GM19240 (cell line): Measurements from ENCODE around the gene HES6.

Experiments used
- DNase-seq: peaks from one replicate; pipeline ENCODE4 v3.0.0; 2011; ENCODE audit warnings: low spot score; ENCODE audit not compliant: insufficient read length

HES6 gene

GRCh38 chr2:238255151-238255551 is 15.3 kb upstream of the HES6 start:
- DNase-seq: no peak

- DNase-seq: no peak
Observed at GRCh38 chr2:238254095-238254723, 14.4 kb upstream of the HES6 start.

- DNase-seq: no peak
Observed at GRCh38 chr2:238252766-238253630, 13.2 kb upstream of the HES6 start.

GRCh38 chr2:238251986-238252385 is 12.1 kb upstream of the HES6 start:
- no peak for DNase-seq

- no peak for DNase-seq
Observed at GRCh38 chr2:238251331-238251730, 11.5 kb upstream of the HES6 start.

GRCh38 chr2:238250896-238251295 is 11.1 kb upstream of the HES6 start:
- DNase-seq: no peak

GRCh38 chr2:238247841-238248453 is 8.1 kb upstream of the HES6 start:
- DNase-seq: no peak

GRCh38 chr2:238247002-238247822 is 7.4 kb upstream of the HES6 start:
- no peak for DNase-seq

GRCh38 chr2:238244151-238244550 is 4.3 kb upstream of the HES6 start:
- no peak for DNase-seq

GRCh38 chr2:238243496-238244076 is 3.7 kb upstream of the HES6 start:
- DNase-seq: no peak

GRCh38 chr2:238242731-238243495 is 3.1 kb upstream of the HES6 start:
- no peak for DNase-seq

- no peak for DNase-seq
Observed at GRCh38 chr2:238241970-238242369, 2.1 kb upstream of the HES6 start.

- DNase-seq: no peak
Observed at GRCh38 chr2:238240757-238241711, 1.2 kb upstream of the HES6 start.

GRCh38 chr2:238239543-238239862 is 335 bp downstream of the HES6 start:
- no peak for DNase-seq

- no peak for DNase-seq
Observed at GRCh38 chr2:238238766-238239542, 884 bp downstream of the HES6 start.

- DNase-seq: no peak
Observed at GRCh38 chr2:238238311-238238765, 1.5 kb downstream of the HES6 start.

- no peak for DNase-seq
Observed at GRCh38 chr2:238237431-238238135, 2.3 kb downstream of the HES6 start.

- no peak for DNase-seq
Observed at GRCh38 chr2:238236571-238236970, 3.3 kb downstream of the HES6 start.
